Neural crest cell (in vitro differentiated cells): ENCODE results near the gene ZDHHC7. TPM values are rescaled to one million over a fixed set of nuclear protein-coding genes. Genes with fewer than 3 reads are reported as not detected.

Experiments used
- DNase-seq: peaks from one replicate; pipeline ENCODE4 v3.0.0; 2021; ENCODE audit warnings: low read depth, mixed read lengths, low spot score
- H3K27ac Mint-ChIP-seq: one replicate; pipeline ENCODE4 v1.8.0; 2021; ENCODE audit warnings: mild to moderate bottlenecking, mixed read lengths; ENCODE audit not compliant: unreplicated experiment
- H3K27me3 Mint-ChIP-seq: 2 replicates; pipeline ENCODE4 v1.8.0; 2021; ENCODE audit warnings: low read depth, mild to moderate bottlenecking, mixed read lengths
- H3K36me3 Mint-ChIP-seq: 2 replicates; pipeline ENCODE4 v1.8.0; 2021; ENCODE audit warnings: low read depth, mild to moderate bottlenecking, mixed read lengths
- H3K4me1 Mint-ChIP-seq: 2 replicates; pipeline ENCODE4 v1.8.0; 2021; ENCODE audit warnings: mixed read lengths
- H3K4me3 Mint-ChIP-seq: one replicate; pipeline ENCODE4 v1.8.0; 2021; ENCODE audit warnings: mild to moderate bottlenecking, mixed read lengths
- H3K9me3 Mint-ChIP-seq: 2 replicates; pipeline ENCODE4 v1.8.0; 2021; ENCODE audit warnings: mixed read lengths
- CTCF ChIP-seq: fragments of 200-600 bp; sonication (generic); conservative IDR thresholded peaks from 2 replicates; pipeline ENCODE4 v1.5.0; 2021; ENCODE audit warnings: antibody characterized with exemption, mild to moderate bottlenecking
- total RNA-seq: library from RNA; stranded (reverse); gene quantifications from 2 replicates; pipeline ENCODE4 v1.2.1, GENCODE V29; 2021

Gene ZDHHC7
- total RNA-seq, 1 donor from 2014 or later: 40.0 TPM

GRCh38 chr16:85011846-85012284 lies 530 bp upstream of the ZDHHC7 start:
- peak overlapping the region; percentile 98 for H3K27ac Mint-ChIP-seq
- peaks cover 7% of the 10 kb centered on the region for H3K27me3 Mint-ChIP-seq
- H3K36me3 Mint-ChIP-seq: no peaks in the 10 kb centered on the region
- H3K9me3 Mint-ChIP-seq: no peaks in the 10 kb centered on the region
- TF ChIP-seq CTCF: no peak
- H3K4me1 Mint-ChIP-seq: peaks cover 17% of the 10 kb centered on the region
- no peak for DNase-seq
- H3K4me3 Mint-ChIP-seq: peak overlapping the region; percentile 97

- peak overlapping the region; percentile 0 for H3K27ac Mint-ChIP-seq
- no peaks in the 10 kb centered on the region for H3K9me3 Mint-ChIP-seq
- no peaks in the 10 kb centered on the region for H3K36me3 Mint-ChIP-seq
- no peak for TF ChIP-seq CTCF
- no peak for DNase-seq
- H3K4me1 Mint-ChIP-seq: peaks cover 17% of the 10 kb centered on the region
- H3K4me3 Mint-ChIP-seq: peak overlapping the region; percentile 92
- H3K27me3 Mint-ChIP-seq: peaks cover 4% of the 10 kb centered on the region
Measured at GRCh38 chr16:85010446-85010930, 847 bp downstream of the ZDHHC7 start.

- Mint-ChIP-seq H3K4me1 (peaks cover 35% of the 10 kb centered on the region), H3K27me3 (no peaks in the 10 kb centered on the region), H3K9me3 (no peaks in the 10 kb centered on the region), H3K4me3 (no peak overlapping the region), H3K27ac (no peak overlapping the region), H3K36me3 (no peaks in the 10 kb centered on the region)
- no peak for DNase-seq
- no peak for TF ChIP-seq CTCF
Measured at GRCh38 chr16:85008271-85008670, 3.1 kb downstream of the ZDHHC7 start.

GRCh38 chr16:85007496-85008214 lies 3.7 kb downstream of the ZDHHC7 start:
- no peak for DNase-seq
- no peaks in the 10 kb centered on the region for H3K27me3 Mint-ChIP-seq
- no peak overlapping the region for H3K27ac Mint-ChIP-seq
- no peaks in the 10 kb centered on the region for H3K36me3 Mint-ChIP-seq
- H3K4me1 Mint-ChIP-seq: peaks cover 39% of the 10 kb centered on the region
- no peak for TF ChIP-seq CTCF
- H3K4me3 Mint-ChIP-seq: peak overlapping the region; percentile 47
- H3K9me3 Mint-ChIP-seq: no peaks in the 10 kb centered on the region

- Mint-ChIP-seq H3K4me3 (no peak overlapping the region), H3K27me3 (no peaks in the 10 kb centered on the region), H3K4me1 (peaks cover 45% of the 10 kb centered on the region), H3K36me3 (no peaks in the 10 kb centered on the region), H3K27ac (peak overlapping the region; percentile 4), H3K9me3 (no peaks in the 10 kb centered on the region)
- DNase-seq: no peak
- TF ChIP-seq CTCF: no peak
Measured at GRCh38 chr16:85006639-85007038, 4.7 kb downstream of the ZDHHC7 start.
